HepG2 (cell line): ENCODE data around the gene CCDC59. TPM values are rescaled to one million over a fixed set of nuclear protein-coding genes. Genes with fewer than 3 reads are reported as not detected.

Experiments
- ATAC-seq: fragments of 200-7000 bp; cut with Tn5 transposase; 3 replicates; pipeline ENCODE4 v1.9.1; 2020; ENCODE audit warnings: mild to moderate bottlenecking, moderate library complexity
- BruUV-seq: library from RNA; stranded (reverse); fragments of 400-500 nt; replicated peaks from 2 replicates; lab custom pipeline; 2021; lab: Mats Ljungman, UMichigan
- CTCF ChIA-PET: fragments of 300-600 bp; formaldehyde crosslinking; extraction: SDS; loops from one replicate; lab custom pipeline; 2021; ENCODE audit warnings: low total read pairs, inconsistent platforms, low intra/inter-chr PET ratio; lab: Yijun Ruan, JAX
- POLR2A ChIA-PET: fragments of 350-600 bp; sonication (Branson Sonifier 250); formaldehyde crosslinking; loops from one replicate; lab custom pipeline; 2020; ENCODE audit warnings: antibody characterized with exemption, inconsistent platforms; lab: Yijun Ruan, JAX
- DNase-seq: peaks from one replicate; pipeline ENCODE4 v3.0.0-alpha.2; 2015; ENCODE audit warnings: low spot score
- FAIRE-seq: peaks from 3 replicates; lab custom pipeline; 2011; peaks lifted over from hg19 to GRCh38; lab: Jason Lieb, UNC
- H2AFZ ChIP-seq: one replicate; pipeline ENCODE4 v1.6.1; 2011; ENCODE audit warnings: low read length, inconsistent platforms
- H3K27ac ChIP-seq: fragments of 300-600 bp; 3 replicates; pipeline ENCODE4 v1.8.0; 2011; ENCODE audit warnings: mixed run types, mild to moderate bottlenecking, mixed read lengths, low read length, inconsistent platforms; ENCODE audit not compliant: insufficient read depth; ENCODE audit errors: extremely low read length
- H3K27me3 ChIP-seq, 2 experiments: fragments of 200-600 bp in 1 of 2; 2 replicates in 1 of 2; 3 replicates in 1 of 2; pipeline versions ENCODE4 v1.6.0 to v1.8.0; 2011; ENCODE audit warnings: low read length in 2 of 2, mild to moderate bottlenecking in 2 of 2, moderate library complexity in 2 of 2, inconsistent platforms in 1 of 2; ENCODE audit not compliant: insufficient read depth in 2 of 2, control insufficient read depth in 1 of 2
- H3K36me3 ChIP-seq, 2 experiments: fragments of 200-600 bp in 1 of 2; replicated peaks in 1 of 2; 2 replicates in 1 of 2; 3 replicates in 1 of 2; pipeline versions ENCODE4 v1.5.1 to v1.8.0; 2011; ENCODE audit warnings: low read length in 2 of 2, inconsistent platforms in 1 of 2; ENCODE audit not compliant: insufficient read depth in 2 of 2, control insufficient read depth in 1 of 2
- H3K4me1 ChIP-seq: 2 replicates; pipeline ENCODE4 v1.5.1; 2012; ENCODE audit warnings: low read length, inconsistent platforms; ENCODE audit not compliant: insufficient read depth
- H3K4me2 ChIP-seq: 2 replicates; pipeline ENCODE4 v1.6.0; 2011; ENCODE audit warnings: low read depth, low read length, inconsistent platforms
- H3K4me3 ChIP-seq, 3 experiments: fragments of 200-600 bp in 1 of 3; sonication (generic), shearing (Covaris generic) in 1 of 3; replicated peaks in 1 of 3; 2 replicates each; pipeline ENCODE4 v1.5.1; 2011 to 2016; ENCODE audit warnings: low read length in 3 of 3, inconsistent platforms in 2 of 3, low read depth in 2 of 3, mild to moderate bottlenecking in 2 of 3, control low read depth in 1 of 3, mixed read lengths in 1 of 3; ENCODE audit not compliant: insufficient read depth in 1 of 3
- H3K79me2 ChIP-seq: one replicate; pipeline ENCODE4 v1.6.1; 2011; ENCODE audit warnings: low read length, inconsistent platforms; ENCODE audit not compliant: insufficient read depth
- H3K9ac ChIP-seq: 2 replicates; pipeline ENCODE4 v1.6.0; 2011; ENCODE audit warnings: mild to moderate bottlenecking, low read depth, low read length, inconsistent platforms; ENCODE audit not compliant: insufficient read depth
- H3K9me3 ChIP-seq: 2 replicates; pipeline ENCODE4 v1.5.1; 2012; ENCODE audit warnings: mild to moderate bottlenecking, low read length
- H4K20me1 ChIP-seq: 2 replicates; pipeline ENCODE4 v1.6.0; 2011; ENCODE audit warnings: inconsistent platforms, mild to moderate bottlenecking, low read length, moderate library complexity; ENCODE audit not compliant: insufficient read depth
- BCLAF1 ChIP-seq: fragments of 450-650 bp; IDR thresholded peaks from 2 replicates; pipeline ENCODE4 v1.6.1; 2017; ENCODE audit warnings: mild to moderate bottlenecking
- CC2D1A ChIP-seq: sonication (generic); formaldehyde crosslinking; IDR thresholded peaks from 2 replicates; pipeline ENCODE4 v1.8.1; 2023; ENCODE audit warnings: mild to moderate bottlenecking, missing genetic modification reagents
- DPF2 ChIP-seq: sonication (generic); formaldehyde crosslinking; IDR thresholded peaks from 2 replicates; pipeline ENCODE4 v1.4.0; 2020; ENCODE audit warnings: mild to moderate bottlenecking, low read depth, missing genetic modification reagents, borderline replicate concordance
- HCFC1 ChIP-seq: fragments of 150-350 bp; IDR thresholded peaks from 2 replicates; pipeline ENCODE4 v1.6.1; 2014; ENCODE audit warnings: low read depth, low read length
- KDM2A ChIP-seq: sonication (generic); formaldehyde crosslinking; IDR thresholded peaks from 2 replicates; pipeline ENCODE4 v1.4.0; 2020; ENCODE audit warnings: low read depth, missing genetic modification reagents, borderline replicate concordance
- KDM5B ChIP-seq: sonication (generic); formaldehyde crosslinking; IDR thresholded peaks from 2 replicates; pipeline ENCODE4 v1.4.0; 2020; ENCODE audit warnings: missing genetic modification reagents, mild to moderate bottlenecking, borderline replicate concordance
- PITX1 ChIP-seq: sonication (generic); formaldehyde crosslinking; IDR thresholded peaks from 2 replicates; pipeline ENCODE4 v1.5.1; 2020; ENCODE audit warnings: mild to moderate bottlenecking, missing genetic modification reagents
- RAD51 ChIP-seq: fragments of 450-650 bp; IDR thresholded peaks from 2 replicates; pipeline ENCODE4 v1.6.1; 2016; ENCODE audit warnings: borderline replicate concordance
- RBAK ChIP-seq: sonication (generic); formaldehyde crosslinking; IDR thresholded peaks from 2 replicates; pipeline ENCODE4 v1.5.1; 2020; ENCODE audit warnings: mild to moderate bottlenecking, missing genetic modification reagents
- SYNCRIP ChIP-seq: fragments of 200-400 bp; formaldehyde crosslinking; IDR thresholded peaks from 2 replicates; pipeline ENCODE4 v1.6.1; 2018; ENCODE audit warnings: mild to moderate bottlenecking, low read depth, low read length; ENCODE audit not compliant: insufficient read depth
- TEAD3 ChIP-seq: optimal IDR thresholded peaks from 2 replicates; pipeline ENCODE3; 2016; ENCODE audit warnings: borderline replicate concordance
- ZBTB20 ChIP-seq: sonication (generic); formaldehyde crosslinking; IDR thresholded peaks from 2 replicates; pipeline ENCODE4 v1.8.1; 2023; ENCODE audit warnings: missing genetic modification reagents, low read depth, mild to moderate bottlenecking, borderline replicate concordance
- ZNF768 ChIP-seq: sonication (generic); formaldehyde crosslinking; IDR thresholded peaks from 2 replicates; pipeline ENCODE4 v1.4.0; 2020; ENCODE audit warnings: missing genetic modification reagents
- ZNF800 ChIP-seq: sonication (generic); formaldehyde crosslinking; IDR thresholded peaks from 2 replicates; pipeline ENCODE4 v1.4.0; 2020; ENCODE audit warnings: missing genetic modification reagents
- WGBS: methylation state at CpG from one replicate; pipeline ENCODE4 v1.1.6; 2017; ENCODE audit warnings: low lambda C conversion rate; 5-methylcytosine and 5-hydroxymethylcytosine counted together
- in situ Hi-C: cut with HindIII; loops from 2 replicates; pipeline ENCODE4 v1.10.0; 2017; ENCODE audit warnings: low pct_unique_long_range_greater_than_20kb; ENCODE audit not compliant: extremely low pct_ligation_motif_present
- intact Hi-C: fragments of 100-400 bp; cut with micrococcal nuclease; formaldehyde crosslinking; loops from one replicate; pipeline ENCODE4 v1.10.0; 2022; ENCODE audit not compliant: unreplicated experiment
- polyA plus RNA-seq, 8 experiments: library from polyadenylated mRNA; depleted of rRNA in 3 of 8; stranded (reverse) in 7 of 8; unstranded in 1 of 8; fragments of >200 nt; fragmentation: Illumina TruSeq in 4 of 8; extraction: Trizol in 4 of 8; gene quantifications; 2 replicates each; pipeline versions ENCODE4 v1.2.1 to v1.2.3, GENCODE V29; 2011 to 2016; ENCODE audit warnings: low read depth in 4 of 8, missing spikeins in 1 of 8, mixed read lengths in 1 of 8; ENCODE audit not compliant: insufficient read depth in 1 of 8
- total RNA-seq, 5 experiments: library from RNA; depleted of rRNA; stranded (reverse); fragments of >200 nt; fragmentation: Illumina TruSeq; extraction: Trizol; gene quantifications; 2 replicates each; pipeline ENCODE4 v1.2.3, GENCODE V29; 2016; ENCODE audit warnings: low read depth in 1 of 5

CCDC59 gene
- total and polyA plus RNA-seq, 2 of the 13 experiments (the other 11 are each of a cell fraction or from before 2014, with no cell fraction given), result 16.1 to 81.3 TPM

GRCh38 chr12:82406651-82407050 lies 48.5 kb upstream of the CCDC59 start:
- Histone ChIP-seq H3K27me3 (no peaks in the 10 kb centered on the region), H3K4me2 (no peak overlapping the region), H4K20me1 (no peaks in the 10 kb centered on the region), H3K27ac (no peak overlapping the region), H3K36me3 (no peaks in the 10 kb centered on the region), H3K4me1 (no peaks in the 10 kb centered on the region), H2AFZ (no peak overlapping the region), H3K9me3 (no peaks in the 10 kb centered on the region), H3K79me2 (no peaks in the 10 kb centered on the region), H3K4me3 (no peak overlapping the region), H3K9ac (no peak overlapping the region)
- no peak for DNase-seq
- intact Hi-C loops, result no loop called here
- ATAC-seq, result no peak
- TF ChIP-seq DPF2 (CRISPR knock-in tag), result no peak
- no peak for TF ChIP-seq PITX1 (CRISPR knock-in tag)
- TF ChIP-seq KDM2A (CRISPR knock-in tag), result no peak
- no peak for TF ChIP-seq ZNF768 (CRISPR knock-in tag)
- TF ChIP-seq ZNF800 (CRISPR knock-in tag), result no peak
- no peak for TF ChIP-seq KDM5B (CRISPR knock-in tag)
- no peak for TF ChIP-seq SYNCRIP
- no peak for TF ChIP-seq RAD51
- no peak for TF ChIP-seq CC2D1A (CRISPR knock-in tag)
- no peak for TF ChIP-seq HCFC1
- no peak for TF ChIP-seq ZBTB20 (CRISPR knock-in tag)
- no peak for TF ChIP-seq TEAD3 (CRISPR knock-in tag)
- TF ChIP-seq RBAK (CRISPR knock-in tag), result no peak
- TF ChIP-seq BCLAF1, result no peak
- CTCF ChIA-PET, result no interaction called here
- POLR2A ChIA-PET, result no interaction called here
- in situ Hi-C loops, result no loop called here
- FAIRE-seq, result no peak
- WGBS, result 85% methylated on average over 1 of the region's 1 CpG
- no TSS peak for BruUV-seq
